Inflammatory macrophage treated with lipopolysaccharide for 4 hours (primary cell): Measurements from ENCODE around the gene AKIRIN1.
"Not testable (repeated sequence)": the region's sequence is repeated elsewhere in the genome, so short reads cannot be mapped to it uniquely, and the experiment has no call there.

Source experiments
- DNase-seq: peaks from one replicate; pipeline ENCODE4 v3.0.0-alpha.2; 2020

Gene AKIRIN1, protein sequence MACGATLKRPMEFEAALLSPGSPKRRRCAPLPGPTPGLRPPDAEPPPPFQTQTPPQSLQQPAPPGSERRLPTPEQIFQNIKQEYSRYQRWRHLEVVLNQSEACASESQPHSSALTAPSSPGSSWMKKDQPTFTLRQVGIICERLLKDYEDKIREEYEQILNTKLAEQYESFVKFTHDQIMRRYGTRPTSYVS

DNA sequence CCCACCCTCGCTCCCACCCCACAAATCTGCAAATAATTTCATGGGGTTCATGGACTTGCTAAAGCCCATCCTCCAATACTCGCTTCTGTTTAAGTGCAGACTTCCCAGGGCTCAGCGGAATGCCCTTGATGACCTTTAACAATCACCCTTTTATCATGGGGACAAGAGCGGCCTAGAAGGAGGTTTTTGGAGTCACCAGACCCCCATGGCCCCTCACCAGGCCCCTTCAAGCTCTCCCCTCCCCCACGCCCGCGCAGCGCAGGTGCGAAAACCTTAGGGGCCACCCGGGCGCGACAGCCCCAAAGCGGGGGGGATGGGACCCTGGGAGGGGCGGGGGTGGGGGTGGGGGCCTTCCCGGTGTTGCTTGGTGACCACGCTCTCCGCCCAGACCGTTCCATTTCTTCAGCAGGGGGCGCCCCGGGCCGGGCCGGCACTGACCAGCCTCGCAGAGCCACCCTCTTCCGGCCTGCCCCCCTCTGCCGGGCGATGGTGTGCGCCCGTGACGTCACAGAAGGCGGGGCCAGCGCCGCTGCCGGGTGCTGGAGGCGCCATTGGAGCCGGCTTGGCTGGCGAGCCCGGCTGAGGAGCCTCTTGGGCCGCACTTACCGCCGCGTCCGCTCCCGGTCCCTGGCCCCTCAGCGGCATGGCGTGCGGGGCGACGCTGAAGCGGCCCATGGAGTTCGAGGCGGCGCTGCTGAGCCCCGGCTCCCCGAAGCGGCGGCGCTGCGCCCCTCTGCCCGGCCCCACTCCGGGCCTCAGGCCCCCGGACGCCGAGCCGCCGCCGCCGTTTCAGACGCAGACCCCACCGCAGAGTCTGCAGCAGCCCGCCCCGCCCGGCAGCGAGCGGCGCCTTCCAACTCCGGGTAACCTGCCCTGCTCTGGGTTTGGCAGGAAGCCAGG lies at the start of gene AKIRIN1:
TSS of gene AKIRIN1 (plus strand) at position 539 of the 900 bp plus-strand sequence. CDS start at position 644, 105 bp downstream.
- DNase-seq, result peak; percentile 96

DNA sequence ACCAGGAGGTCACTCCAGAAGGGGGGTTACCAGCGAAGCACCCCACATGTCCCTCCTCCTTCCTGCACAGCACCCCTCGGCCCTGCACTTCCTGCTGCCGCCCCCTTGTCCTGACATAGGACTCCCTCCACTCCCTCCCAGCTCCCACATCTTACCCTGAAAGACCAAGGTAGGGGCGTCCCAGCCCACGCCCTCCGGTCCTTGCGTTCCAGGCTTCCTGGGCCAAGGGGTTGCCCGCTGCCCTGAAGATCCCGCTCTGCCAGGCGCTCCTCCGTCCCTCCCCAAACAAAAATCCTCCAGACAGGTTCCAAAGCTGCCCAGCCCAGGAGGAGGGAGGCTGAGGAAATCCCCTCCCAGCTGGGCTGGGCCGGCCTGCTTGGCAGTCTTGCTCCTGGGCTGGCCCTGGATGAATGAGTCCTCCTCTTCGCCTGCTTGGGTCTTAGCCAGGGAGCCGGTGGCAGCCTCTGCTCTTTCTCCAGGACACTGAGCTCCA lies 49.5 kb upstream of the AKIRIN1 start, which contains the start of gene RHBDL2:
TSS of gene RHBDL2 (minus strand) at position 304 of the 493 bp plus-strand sequence. CDS start 22,618 bp downstream, outside the sequence.
- no peak for DNase-seq

DNA sequence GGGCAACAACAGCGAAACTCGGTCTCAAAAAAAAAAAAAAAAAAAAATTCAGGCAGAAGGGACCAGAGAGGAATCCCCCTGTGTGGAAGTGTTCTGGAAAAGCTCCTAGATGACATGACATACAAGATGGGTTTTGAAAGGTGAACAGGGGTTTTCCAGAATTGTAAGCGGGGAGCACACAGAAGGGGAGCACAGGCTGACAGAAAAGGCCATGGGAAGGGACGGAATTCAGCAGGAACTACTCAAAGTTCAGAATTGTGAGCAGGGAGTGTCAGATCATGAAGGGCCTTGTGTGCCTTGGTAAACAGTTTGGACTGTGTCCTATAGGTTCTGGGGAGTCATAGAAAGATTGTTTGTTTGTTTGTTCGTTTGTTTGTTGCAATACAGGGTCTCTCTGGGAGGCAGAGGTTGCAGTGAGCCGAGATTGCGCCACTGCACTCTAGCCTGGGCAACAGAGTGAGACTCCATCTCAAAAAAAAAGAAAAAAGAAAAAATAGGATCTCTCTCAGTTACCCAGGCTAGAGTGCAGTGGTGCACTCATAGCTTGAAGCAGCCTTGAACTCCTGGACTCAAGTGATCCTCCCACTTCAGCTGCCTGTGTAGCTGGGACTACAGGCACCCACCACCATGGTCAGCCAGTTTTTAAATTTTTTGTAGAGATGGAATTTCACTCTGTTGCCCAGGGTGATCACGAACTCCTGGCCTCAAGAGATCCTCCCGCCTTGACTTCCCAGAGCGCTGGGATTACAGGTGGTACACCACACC lies 48.2 kb upstream of the AKIRIN1 start:
- no peak for DNase-seq

DNA sequence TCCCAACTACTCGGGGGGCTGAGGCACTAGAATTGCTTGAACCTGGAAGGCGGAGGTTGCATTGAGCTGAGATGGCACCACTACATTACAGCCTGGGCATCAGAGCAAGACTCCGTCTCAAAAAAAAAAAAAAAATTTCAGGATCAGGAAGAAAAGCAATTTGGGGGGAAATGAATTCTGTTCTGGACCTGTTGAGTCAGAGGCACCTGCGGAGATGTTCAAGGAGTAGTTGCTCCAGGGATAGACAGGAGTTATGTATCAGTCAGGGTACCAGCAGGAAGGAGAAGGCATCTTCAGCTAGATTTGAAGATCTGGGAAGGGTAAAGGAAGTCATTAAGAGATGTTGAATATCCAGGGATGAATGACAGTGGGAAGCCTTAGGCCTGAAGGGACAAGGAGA lies 46.5 kb upstream of the AKIRIN1 start:
- no peak for DNase-seq

DNA sequence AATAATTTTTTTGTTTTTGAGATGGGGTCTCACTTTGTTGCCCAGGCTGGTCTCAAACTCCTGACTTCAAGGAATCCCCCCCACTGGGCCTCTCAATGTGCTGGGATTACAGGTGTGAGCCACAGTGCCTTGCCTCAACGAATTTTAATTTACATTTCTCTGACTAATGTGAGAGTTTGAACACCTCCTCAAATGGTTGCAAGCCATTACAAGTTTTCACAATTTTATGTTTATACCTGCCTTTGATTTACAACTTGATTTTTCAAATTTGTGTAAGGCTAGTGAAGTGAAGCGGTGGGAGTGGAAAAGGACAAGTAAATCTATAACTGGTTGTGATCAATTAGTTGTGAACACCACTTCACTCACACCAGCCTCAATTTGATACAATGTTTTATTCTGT lies 40.5 kb upstream of the AKIRIN1 start:
- DNase-seq, result no peak

DNA sequence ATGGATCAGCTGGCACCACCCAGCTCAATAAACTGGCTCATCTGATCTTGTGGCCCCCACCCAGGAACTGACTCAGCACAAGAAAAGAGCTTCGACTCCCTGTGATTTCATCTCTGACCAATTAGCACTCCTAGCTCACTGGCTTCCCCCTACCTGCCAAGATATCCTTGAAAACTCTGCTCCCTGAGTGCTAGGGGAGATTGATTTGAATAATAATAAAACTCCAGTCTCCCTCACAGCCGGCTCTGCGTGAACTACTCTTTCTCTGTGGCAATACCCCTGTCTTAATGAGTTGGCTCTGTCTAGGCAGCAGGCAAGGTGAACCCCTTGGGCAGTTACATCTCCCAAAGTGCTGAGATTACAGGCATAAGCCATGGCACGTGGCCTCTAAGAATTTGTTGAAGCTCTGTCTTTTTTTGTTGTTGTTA lies 37.6 kb upstream of the AKIRIN1 start:
- DNase-seq, result no peak

DNA sequence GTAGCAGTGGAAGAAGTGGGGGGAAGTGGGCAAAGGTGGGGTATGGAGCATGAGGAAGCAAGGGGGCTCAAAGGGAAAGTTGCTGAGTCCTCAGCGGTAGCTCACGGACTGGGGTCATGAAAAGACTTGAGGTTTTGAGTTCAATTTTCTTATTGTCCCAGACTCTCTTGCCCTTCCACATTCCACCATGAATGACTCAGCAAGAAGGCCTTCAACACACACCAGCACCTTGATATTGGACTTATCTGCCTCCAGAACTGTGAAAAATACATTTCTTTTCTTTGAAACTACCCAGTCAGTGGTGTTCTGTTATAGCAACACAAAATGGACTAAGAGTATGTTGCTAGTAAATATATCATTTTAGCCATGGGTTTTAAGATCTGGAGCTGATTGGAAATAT lies 32.1 kb upstream of the AKIRIN1 start:
- DNase-seq, result no peak

DNA sequence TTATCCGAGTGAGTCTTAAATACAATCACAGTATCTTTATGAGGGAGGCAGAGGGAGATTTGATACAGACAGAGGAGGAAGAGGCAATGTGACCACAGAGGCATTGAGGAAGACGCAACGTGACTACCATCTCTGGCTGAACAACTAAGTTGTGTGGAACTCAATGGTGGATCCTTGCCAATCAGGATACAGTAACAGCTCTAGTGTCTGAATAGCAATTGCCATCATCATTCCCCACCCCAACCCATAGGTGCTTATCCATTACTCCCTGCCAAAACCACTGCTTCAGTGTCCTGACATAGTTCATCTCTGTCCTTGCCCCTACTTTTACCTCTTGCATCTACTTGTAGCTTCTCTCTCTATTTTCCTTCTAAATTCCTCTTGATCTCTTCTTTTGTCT lies 29.0 kb upstream of the AKIRIN1 start:
- no peak for DNase-seq

DNA sequence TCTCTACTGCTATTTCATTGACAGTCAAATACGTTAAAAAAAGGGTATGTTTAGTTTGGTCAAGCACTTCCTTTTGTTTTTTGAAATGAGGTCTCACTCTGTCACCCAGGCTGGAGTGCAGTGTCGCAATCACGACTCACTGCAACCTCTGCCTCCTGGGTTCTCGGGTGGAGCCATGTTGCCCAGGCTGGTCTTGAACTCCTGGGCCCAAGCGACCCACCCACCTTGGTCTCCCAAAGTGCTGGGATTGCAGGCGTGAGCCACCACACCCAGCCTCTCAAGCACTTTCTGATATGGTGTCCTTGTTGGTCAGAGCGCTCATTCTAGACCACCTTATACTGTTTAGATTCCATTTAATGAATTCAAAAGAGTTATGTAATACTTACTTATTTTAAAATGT lies 28.5 kb upstream of the AKIRIN1 start:
- peak; percentile 8 for DNase-seq

DNA sequence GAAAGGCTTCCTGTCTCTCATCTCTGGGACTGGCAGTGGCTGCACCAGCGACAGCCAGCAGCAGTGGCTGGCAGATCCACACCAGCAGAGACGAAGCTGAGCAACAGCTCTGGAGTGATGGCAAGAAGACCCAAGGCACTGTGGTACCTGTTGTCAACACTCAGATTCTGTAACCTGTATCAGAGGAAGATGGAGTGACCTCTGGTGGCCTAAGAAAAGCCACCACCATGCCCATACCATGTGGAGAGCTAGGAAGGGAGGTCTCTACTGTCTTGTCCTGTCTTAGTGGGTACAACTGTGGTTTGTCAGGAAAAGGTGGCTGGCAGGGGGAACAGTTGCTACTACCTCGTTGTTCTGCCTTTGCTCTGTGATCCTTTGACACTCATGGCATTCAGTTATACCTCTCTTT lies 26.9 kb upstream of the AKIRIN1 start:
- DNase-seq, result no peak

DNA sequence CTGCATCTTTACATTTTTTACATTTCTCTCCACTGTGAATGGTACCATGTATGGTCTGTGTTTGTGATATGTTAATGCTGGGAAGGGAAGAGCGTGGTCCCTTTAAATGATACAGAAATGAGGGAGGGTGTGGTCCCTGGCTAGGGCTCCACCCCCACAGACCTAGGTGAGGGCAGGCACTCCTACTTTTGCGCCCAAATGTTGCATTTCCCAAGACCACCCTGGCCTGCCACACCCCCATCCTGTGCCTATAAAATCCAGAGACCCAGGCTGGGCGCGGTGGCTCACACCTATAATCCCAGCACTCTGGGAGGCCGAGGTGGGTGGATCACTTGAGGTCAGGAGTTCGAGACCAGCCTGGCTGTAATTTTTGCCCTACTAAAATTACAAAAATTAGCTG lies 17.9 kb upstream of the AKIRIN1 start:
- not testable (repeated sequence) for DNase-seq

DNA sequence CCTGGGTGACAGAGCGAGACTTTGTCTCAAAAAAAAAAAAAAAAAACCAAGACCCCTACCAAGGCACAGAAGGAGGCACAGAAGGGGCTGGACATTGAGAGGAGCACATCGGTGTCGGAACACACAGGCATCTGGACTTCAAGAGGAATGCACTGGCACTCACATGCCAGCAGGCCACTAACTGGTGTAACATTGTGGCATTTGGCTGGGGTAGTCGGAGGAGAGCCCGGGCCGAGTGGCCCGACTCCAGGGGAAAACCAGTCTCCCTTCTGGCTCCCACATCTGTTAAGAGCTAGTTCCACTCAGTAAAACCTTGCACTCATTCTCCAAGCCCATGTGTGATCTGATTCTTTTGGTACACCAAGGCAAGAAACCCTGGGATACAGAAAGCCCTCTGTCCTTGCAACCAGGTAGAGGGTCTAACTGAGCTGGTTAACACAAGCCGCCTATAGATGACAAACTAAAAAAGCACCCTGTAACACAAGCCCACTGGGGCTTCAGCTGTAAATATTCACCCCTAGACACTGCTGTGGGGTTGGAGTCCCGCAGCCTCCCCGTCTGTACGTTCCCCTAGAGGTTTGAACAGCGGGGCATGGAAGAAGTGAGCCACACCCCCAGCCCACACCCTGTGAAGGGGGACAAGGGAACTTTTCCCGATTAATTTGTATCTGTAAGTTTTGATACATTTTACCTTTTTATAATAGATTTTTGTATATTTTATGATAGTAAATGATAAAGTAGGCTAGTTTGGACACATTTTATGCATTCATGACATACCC lies 17.2 kb upstream of the AKIRIN1 start:
- DNase-seq, result no peak

DNA sequence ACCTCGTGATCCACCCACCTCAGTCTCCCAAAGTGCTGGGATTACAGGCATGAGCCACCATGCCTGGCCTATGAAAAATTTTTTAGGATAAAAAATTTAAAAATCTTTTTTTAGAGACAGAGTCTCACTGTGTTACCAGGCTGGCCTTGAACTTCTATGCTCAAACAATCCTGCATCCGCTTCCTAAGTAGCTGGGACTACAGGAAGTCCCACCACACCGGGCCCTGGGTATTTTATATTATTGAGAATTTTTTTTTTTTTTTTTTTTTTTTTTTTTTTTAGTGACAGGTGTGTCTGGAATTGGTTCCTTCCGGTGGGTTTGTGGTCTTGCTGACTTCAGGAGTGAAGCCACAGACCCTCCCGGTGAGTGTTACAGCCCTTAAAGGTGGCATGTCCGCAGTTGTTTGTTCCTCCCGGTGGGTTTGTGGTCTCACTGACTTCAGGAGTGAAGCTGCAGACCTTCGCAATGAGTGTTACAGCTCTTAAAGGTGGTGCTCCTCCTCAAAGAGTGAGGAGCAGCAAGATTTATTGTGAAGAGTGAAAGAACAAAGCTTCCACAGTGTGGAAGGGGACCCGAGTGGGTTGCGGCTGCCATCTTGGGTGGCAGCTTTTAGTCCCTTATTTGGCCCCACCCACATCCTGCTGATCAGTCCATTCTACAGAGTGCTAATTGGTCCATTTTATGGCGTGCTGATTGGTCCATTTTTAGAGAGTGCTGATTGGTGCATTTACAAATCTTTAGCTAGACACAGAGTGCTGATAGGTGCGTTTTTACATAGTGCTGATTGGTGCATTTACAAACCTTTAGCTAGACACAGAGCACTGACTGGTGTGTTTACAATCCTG lies 13.5 kb upstream of the AKIRIN1 start:
- DNase-seq, result not testable (repeated sequence)

DNA sequence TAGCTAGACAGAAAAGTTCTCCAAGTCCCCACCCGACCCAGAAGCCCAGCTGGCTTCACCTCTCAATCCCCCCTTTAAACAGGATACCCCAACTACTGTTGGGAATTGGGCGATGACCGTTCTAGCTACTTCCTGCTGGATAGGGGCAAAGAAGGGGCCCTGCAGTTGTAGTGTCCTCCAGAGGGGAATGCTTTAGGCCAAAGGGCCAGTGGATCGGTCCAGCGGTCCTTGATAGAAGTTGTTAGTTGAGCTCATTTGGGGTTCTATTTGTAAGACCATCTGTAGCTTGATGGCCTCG lies 12.9 kb upstream of the AKIRIN1 start:
- not testable (repeated sequence) for DNase-seq

DNA sequence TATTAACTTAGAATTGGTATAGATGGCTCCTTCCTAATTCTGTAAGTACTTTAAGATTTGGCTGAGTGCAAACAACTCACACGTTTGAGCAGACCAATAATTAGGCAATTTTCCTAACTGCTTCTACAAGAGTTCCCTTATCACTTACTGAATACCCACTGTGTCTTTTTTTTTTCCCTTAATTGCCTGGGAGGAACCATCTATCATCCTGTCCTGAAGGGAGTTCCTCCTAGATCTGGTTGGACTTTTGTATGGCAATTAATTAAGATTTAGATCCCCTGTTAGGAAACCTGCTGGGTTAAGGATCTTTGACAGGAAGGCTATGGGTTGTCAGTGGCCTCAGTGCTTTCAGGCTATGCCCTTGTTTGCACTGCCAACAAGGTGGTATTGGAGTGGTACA lies 11.7 kb upstream of the AKIRIN1 start:
- DNase-seq, result not testable (repeated sequence)

DNA sequence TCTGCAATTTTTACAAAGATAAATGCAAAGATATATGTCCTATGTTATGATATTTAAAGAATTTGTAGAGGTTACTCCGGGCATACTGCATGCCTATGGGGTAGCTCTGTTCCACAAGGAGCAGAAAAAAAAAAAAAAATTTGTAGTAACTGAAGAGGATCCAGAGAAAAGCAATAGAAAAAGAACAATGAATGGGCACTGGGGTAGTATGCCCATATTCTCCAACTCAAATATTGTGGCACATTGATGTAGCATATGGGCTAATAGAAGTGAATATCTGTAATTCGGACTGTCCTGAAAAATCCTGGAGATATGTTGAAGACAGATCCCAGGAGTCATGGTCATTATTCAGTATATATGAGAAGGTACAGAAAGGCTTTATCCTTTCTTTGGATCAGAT lies 1.1 kb upstream of the AKIRIN1 start:
- DNase-seq, result no peak

DNA sequence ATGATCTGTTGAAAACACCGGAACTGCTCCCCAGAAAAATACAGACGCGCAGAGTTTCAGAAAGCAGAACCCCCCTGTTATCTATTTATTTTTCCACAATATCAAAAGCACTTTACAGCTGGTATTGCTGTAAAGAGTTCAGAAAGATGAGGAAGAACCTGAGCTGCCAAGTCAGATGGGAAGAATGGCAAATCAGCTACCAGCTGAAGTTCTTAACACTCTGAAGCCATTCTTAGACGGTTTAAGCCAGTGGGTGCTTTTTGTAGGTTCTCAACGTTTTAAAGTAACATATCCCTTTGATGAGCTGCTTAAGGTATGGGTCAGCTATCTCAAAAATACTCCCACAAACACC lies 714 bp upstream of the AKIRIN1 start:
- no peak for DNase-seq

DNA sequence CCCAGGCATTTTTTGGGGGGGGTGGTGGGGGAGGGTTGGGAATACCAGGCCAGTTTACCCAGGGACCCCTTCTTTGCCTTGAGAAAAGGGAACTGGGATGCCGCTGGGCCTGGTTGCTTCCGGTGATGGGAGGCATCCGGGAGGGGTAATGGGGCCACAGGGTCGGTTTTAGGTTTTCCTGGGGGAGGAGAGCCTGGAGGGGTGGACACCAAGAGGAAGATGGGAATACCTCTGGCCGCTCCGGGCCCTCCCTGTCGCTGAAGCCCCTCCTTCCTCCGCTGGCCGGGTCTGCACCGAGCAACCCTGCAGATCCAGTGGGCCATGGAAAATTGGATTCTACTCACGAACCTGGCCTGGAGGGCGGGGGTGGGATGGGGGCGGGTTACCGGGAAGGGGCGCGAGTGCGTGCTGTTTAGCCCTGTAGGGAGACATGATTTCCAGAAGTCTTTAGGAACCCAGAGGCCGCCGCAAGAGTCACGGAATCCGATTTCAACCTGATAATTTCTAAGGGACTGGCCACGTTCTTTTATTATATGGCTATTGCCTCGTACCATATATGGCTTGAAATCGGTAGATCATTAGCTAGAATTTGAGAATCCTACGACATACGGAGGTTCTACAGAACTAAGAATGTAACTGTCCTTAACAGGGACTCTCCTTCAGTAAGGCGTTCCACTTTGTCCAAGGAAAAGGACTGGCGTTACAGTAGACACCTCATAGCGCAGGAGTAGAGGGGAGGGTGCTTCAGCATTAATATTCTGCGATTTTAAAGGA lies 749 bp downstream of the AKIRIN1 start:
- no peak for DNase-seq

DNA sequence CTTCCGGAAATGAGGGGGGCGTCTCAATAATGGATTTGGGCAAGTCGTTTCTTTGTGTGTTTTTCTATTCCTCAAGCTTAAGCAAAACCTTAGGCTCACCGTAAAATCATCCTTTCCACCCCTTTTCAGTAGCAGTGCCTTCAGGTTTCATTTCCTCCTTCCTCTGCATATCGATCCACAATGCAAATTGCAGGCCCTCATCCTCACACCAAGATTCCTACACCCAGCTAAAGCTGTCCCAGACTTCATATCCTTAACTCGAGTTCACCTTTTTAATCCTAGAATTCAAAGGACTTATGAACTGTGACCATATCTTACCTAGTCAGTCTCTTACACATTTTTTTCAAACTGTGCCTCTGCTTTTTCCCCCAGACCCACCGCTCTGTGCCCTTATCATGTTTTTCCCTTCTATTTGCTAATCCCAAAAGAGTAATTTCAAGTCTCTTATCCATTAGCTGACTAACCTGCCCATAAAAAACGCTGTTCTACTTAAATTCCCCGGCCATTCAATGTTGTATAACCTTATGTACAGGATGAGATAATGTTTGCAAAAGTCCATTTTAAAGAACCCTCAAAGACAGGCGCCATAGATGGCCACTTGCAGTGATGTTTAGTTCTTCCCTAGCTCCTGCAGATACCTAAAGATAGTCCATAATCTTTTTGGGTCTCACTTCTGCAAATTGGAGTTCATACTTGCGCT lies 1.5 kb downstream of the AKIRIN1 start:
- peak; percentile 40 for DNase-seq

DNA sequence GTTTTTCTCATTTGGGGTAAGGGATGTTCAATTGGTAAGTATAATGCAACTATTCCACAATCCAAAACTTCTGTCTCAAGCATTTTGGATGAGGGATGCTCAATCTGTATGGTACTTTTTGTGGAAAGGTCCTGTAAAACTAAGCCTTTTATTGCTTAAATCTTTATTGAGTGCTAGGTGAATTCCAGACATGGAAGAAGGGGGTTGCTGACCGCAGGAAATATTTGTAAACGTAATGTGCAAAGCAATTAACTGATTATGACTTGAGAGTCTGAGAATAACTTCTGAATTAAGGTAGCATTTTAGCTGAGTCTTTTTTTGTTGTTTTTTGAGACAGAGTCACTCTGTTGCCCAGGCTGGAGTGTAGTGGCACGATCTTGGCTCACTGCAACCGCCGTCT lies 3.1 kb downstream of the AKIRIN1 start:
- DNase-seq, result no peak
